Choroid plexus epithelial cell (primary cell): Measurements from ENCODE around the gene METTL22.

ENCODE experiments used
- DNase-seq: peaks from one replicate; pipeline ENCODE4 v3.0.0-alpha.2; 2010; ENCODE audit warnings: low read depth
- H3K4me3 ChIP-seq: 2 replicates; pipeline ENCODE4 v1.5.1; 2011; ENCODE audit warnings: low read depth, mild to moderate bottlenecking, control low read depth, low read length, moderate library complexity
- TF ChIP-seq, protein P1 (sequence below): conservative IDR thresholded peaks from 2 replicates; pipeline ENCODE4 v1.5.1; 2011; ENCODE audit warnings: low read depth, mild to moderate bottlenecking, control low read depth, inconsistent platforms, low read length, moderate library complexity

METTL22 gene

DNA sequence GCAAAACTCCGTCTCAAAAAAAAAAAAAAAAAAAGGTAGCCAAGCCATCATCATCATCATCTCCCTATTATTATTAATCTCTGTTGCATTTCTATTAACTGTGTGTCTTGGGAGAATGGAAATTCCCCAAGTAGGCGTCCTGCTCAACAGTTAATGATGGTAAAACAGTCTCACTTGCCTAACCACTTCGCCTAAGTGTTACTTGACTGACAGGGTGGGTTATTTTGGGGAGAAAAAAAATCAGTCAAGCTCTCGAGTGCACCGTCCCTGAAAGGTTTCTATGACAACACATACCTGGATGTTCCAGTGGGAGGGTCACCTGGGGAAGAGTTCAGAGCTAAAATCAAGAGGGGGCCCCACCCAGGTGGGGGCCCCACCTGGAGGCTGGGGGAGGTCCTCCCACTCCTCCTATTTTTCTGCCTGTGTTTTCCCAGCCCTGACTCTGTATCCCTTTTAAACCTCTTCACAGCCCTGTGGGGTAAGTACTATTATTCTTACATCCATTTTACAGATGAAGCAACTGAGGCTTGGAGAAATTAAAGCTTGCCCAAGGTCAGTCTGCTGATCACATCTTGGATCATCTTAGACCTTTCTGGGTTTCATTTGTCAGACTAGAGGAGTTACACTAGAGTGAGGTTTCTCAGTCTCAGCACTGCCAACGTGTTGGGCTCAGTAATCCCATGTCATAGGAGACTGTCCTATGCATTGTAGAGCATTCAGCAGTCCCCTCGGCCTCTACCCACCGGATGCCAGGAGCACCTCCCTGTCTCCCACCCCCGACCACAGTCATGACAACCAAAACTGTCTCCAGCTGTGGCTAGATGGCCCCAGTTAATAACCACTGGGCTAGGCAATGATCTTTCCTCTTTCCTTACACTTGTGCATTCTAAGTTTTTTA, 41.9 kb downstream of the METTL22 start:
- TF ChIP-seq, protein P1, sequence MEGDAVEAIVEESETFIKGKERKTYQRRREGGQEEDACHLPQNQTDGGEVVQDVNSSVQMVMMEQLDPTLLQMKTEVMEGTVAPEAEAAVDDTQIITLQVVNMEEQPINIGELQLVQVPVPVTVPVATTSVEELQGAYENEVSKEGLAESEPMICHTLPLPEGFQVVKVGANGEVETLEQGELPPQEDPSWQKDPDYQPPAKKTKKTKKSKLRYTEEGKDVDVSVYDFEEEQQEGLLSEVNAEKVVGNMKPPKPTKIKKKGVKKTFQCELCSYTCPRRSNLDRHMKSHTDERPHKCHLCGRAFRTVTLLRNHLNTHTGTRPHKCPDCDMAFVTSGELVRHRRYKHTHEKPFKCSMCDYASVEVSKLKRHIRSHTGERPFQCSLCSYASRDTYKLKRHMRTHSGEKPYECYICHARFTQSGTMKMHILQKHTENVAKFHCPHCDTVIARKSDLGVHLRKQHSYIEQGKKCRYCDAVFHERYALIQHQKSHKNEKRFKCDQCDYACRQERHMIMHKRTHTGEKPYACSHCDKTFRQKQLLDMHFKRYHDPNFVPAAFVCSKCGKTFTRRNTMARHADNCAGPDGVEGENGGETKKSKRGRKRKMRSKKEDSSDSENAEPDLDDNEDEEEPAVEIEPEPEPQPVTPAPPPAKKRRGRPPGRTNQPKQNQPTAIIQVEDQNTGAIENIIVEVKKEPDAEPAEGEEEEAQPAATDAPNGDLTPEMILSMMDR = no peak
- no peak overlapping the region for H3K4me3 ChIP-seq
- no peak for DNase-seq

DNA sequence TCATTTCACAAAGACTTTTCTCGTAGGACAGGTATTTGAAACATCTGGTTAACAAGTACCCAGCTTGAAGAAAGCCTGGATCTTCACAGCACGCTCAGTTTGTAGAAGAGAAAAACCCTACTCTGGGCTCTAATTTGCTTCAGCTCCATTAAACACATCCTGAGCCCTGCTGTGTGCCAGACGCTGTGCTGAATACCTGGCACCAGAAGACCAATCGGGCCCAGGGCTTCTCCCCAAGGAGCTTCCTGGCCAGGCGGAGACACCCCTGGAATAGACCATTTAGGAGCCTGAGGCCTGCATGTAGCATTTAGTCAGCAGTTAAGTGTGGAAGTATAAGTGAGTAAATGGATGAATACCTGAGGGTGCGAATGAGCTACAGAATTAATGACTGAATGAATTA, 44.0 kb downstream of the METTL22 start:
- DNase-seq = no peak
- H3K4me3 ChIP-seq = no peak overlapping the region
- TF ChIP-seq, protein P1 = no peak

DNA sequence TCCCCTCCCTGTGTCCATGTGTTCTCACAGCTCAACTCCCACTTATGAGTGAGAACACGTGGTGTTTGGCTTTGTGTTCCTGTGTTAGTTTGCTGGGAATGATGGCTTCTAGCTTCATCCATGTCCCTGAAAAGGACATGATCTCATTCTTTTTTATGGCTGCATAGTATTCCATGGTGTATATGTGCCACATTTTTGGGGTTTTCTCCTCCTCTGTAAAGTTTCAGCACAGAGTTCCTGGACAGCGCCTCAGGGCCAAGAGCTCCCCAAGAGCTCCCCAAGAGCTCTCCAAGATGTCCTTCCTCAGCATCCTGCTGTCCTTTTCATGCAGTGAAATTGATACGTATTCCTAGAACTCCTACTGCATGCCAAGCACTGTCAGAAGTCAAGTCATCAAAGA, 46.0 kb downstream of the METTL22 start:
- DNase-seq = no peak
- TF ChIP-seq, protein P1 = no peak
- no peak overlapping the region for H3K4me3 ChIP-seq

DNA sequence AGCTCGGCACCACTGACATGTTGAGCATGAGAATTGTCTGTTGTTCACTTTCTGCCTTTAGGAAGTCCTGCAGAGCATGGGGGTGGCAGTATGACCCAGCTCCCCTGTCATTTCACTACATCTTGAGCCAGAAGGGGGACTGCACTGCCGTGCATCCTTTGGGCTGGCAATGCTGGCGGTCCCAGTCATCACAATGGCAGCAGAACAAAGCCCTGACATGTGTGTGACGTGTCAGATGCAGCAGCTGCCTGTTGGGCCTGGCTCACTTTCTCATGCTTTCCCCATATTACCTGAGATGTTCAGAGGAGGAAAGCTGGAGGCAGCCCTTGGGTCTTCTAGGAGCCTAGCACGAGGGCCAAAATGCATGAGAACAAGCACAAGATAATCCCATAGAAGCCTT, 46.6 kb downstream of the METTL22 start:
- no peak for DNase-seq
- no peak overlapping the region for H3K4me3 ChIP-seq
- TF ChIP-seq, protein P1 = no peak

- no peak for DNase-seq
- H3K4me3 ChIP-seq = no peak overlapping the region
- TF ChIP-seq, protein P1 = no peak
Observed at GRCh38 chr16:8669481-8669880, 48.0 kb downstream of the METTL22 start.

- H3K4me3 ChIP-seq = no peak overlapping the region
- TF ChIP-seq, protein P1 = no peak
- DNase-seq = no peak
Observed at GRCh38 chr16:8670014-8670560, 48.6 kb downstream of the METTL22 start.
